HG03103 (cell line): ENCODE measurements around the gene FAM89A.

Source experiments
- ATAC-seq: cut with Tn5 transposase; IDR thresholded peaks from one replicate; pipeline ENCODE4 v1.9.1; 2021; ENCODE audit warnings: low read depth; ENCODE audit not compliant: unreplicated experiment

FAM89A gene

GRCh38 chr1:230972855-230973271, 67.2 kb downstream of the FAM89A start:
- ATAC-seq, result peak; percentile 75

- ATAC-seq, result no peak
These were observed 68.3 kb downstream of the FAM89A start for GRCh38 chr1:230971771-230972170.

DNA sequence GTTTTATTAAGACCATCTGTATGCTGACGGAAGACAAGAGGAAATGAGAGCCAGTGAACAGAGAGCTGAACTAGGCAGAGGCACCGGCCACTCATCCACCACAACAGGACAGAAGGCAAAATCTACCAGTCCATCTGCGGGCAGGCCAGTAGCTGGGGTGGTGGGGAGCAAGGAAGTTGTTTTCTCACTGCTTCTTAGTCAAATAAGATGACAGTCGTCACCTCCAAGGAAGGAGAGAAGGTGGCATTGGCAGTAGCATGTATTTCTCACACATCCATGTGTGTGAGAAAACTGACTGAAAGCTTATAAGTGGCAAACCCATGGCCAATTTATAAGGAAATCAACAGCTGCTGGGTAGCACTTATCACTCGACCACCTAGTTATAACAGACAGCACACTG, 69.6 kb downstream of the FAM89A start:
- ATAC-seq, result no peak
